B cell (primary cell): Measurements from ENCODE around the gene PARVA. TPM values are rescaled to one million over a fixed set of nuclear protein-coding genes. Genes with fewer than 3 reads are reported as not detected.

ENCODE experiments used
- ATAC-seq: fragments of 200-7000 bp; cut with Tn5 transposase; one replicate; pipeline ENCODE4 v1.10.0; 2021; ENCODE audit warnings: low read depth, mild to moderate bottlenecking, moderate number of reproducible peaks, moderate library complexity
- CTCF ChIA-PET: fragments of 350-600 bp; sonication (Branson Sonifier 250); formaldehyde crosslinking; loops from one replicate; lab custom pipeline; 2021; ENCODE audit warnings: antibody characterized with exemption, inconsistent platforms; lab: Charles Lee
- POLR2A ChIA-PET: fragments of 350-600 bp; sonication (Branson Sonifier 250); formaldehyde crosslinking; loops from one replicate; lab custom pipeline; 2021; ENCODE audit warnings: antibody characterized with exemption; lab: Charles Lee
- DNase-seq: peaks from one replicate; pipeline ENCODE4 v3.0.0; 2013
- H2AFZ ChIP-seq: 2 replicates; pipeline ENCODE4 v1.6.1; 2012; ENCODE audit warnings: mild to moderate bottlenecking, low read depth, low read length; ENCODE audit not compliant: insufficient read depth, poor library complexity, severe bottlenecking
- H3K27ac ChIP-seq, 2 donors: 1 replicate in 1 of 2; 2 replicates in 1 of 2; pipeline ENCODE4 v1.5.1; 2012 to 2013; ENCODE audit warnings: low read length in 2 of 2, mild to moderate bottlenecking in 2 of 2, moderate library complexity in 1 of 2
- H3K27me3 ChIP-seq, 4 experiments: fragments of 200-600 bp in 1 of 4; sonication (generic) in 1 of 4; replicated peaks in 1 of 4; 1 replicate in 2 of 4; 2 replicates in 2 of 4; pipeline versions ENCODE4 v1.6.1 to v1.7.0; 2013 to 2016; ENCODE audit warnings: low read length in 3 of 4, mild to moderate bottlenecking in 2 of 4, mixed read lengths in 1 of 4, moderate library complexity in 1 of 4; ENCODE audit not compliant: insufficient read depth in 4 of 4, control insufficient read depth in 3 of 4; ENCODE audit errors: control extremely low read depth in 1 of 4
- H3K36me3 ChIP-seq, 2 experiments: replicated peaks in 1 of 2; 1 replicate in 1 of 2; 2 replicates in 1 of 2; pipeline versions ENCODE4 v1.6.1 to v1.7.1; 2013; ENCODE audit warnings: low read length in 1 of 2; ENCODE audit not compliant: insufficient read depth in 2 of 2, control insufficient read depth in 1 of 2; ENCODE audit errors: control extremely low read depth in 1 of 2, extremely low read depth in 1 of 2
- H3K4me1 ChIP-seq, 2 donors: fragments of 200-600 bp in 1 of 2; sonication (generic) in 1 of 2; 1 replicate in 1 of 2; 2 replicates in 1 of 2; pipeline versions ENCODE4 v1.5.1 to v1.6.1; 2013 to 2017; ENCODE audit warnings: low read length in 2 of 2; ENCODE audit not compliant: control insufficient read depth in 2 of 2, insufficient read depth in 2 of 2
- H3K4me2 ChIP-seq: replicated peaks from 2 replicates; pipeline ENCODE3; 2012; ENCODE audit warnings: mild to moderate bottlenecking, low read depth, low read length; ENCODE audit not compliant: poor library complexity, severe bottlenecking
- H3K4me3 ChIP-seq, 5 experiments: fragments of 200-600 bp in 1 of 5; sonication (generic) in 1 of 5; 1 replicate in 3 of 5; 2 replicates in 2 of 5; pipeline versions ENCODE4 v1.5.1 to v1.7.0; 2011 to 2016; ENCODE audit warnings: low read length in 4 of 5, mild to moderate bottlenecking in 4 of 5, low read depth in 2 of 5, control low read depth in 1 of 5, moderate library complexity in 1 of 5; ENCODE audit not compliant: insufficient read depth in 1 of 5; ENCODE audit errors: control extremely low read depth in 1 of 5, extremely low read depth in 1 of 5
- H3K79me2 ChIP-seq: fragments of 200-600 bp; sonication (generic); one replicate; pipeline ENCODE4 v1.6.0; 2016; ENCODE audit warnings: low read length; ENCODE audit not compliant: control insufficient read depth, insufficient read depth
- H3K9ac ChIP-seq: fragments of 200-600 bp; sonication (generic); 2 replicates; pipeline ENCODE4 v1.6.1; 2017; ENCODE audit warnings: mild to moderate bottlenecking, low read length, moderate library complexity
- H3K9me3 ChIP-seq, 3 donors: one replicate each; pipeline versions ENCODE4 v1.6.1 to v1.7.1; 2013; ENCODE audit warnings: low read length in 2 of 3; ENCODE audit not compliant: control insufficient read depth in 2 of 3, insufficient read depth in 1 of 3; ENCODE audit errors: control extremely low read depth in 1 of 3
- H4K20me1 ChIP-seq: 2 replicates; pipeline ENCODE4 v1.6.0; 2012; ENCODE audit warnings: mild to moderate bottlenecking, low read length; ENCODE audit not compliant: insufficient read depth, control insufficient read depth, poor library complexity, severe bottlenecking
- H3K27ac Mint-ChIP-seq: one replicate; pipeline ENCODE4 v1.8.0; 2021; ENCODE audit warnings: mixed read lengths
- H3K27me3 Mint-ChIP-seq: one replicate; pipeline ENCODE4 v1.8.0; 2021; ENCODE audit warnings: mixed read lengths
- H3K4me1 Mint-ChIP-seq: one replicate; pipeline ENCODE4 v1.8.0; 2021; ENCODE audit warnings: mixed read lengths
- H3K4me3 Mint-ChIP-seq: one replicate; pipeline ENCODE4 v1.8.0; 2021; ENCODE audit warnings: mixed read lengths
- H3K9me3 Mint-ChIP-seq: one replicate; pipeline ENCODE4 v1.8.0; 2022; ENCODE audit warnings: mixed read lengths; ENCODE audit not compliant: insufficient read depth
- CTCF ChIP-seq: fragments of 200-600 bp; IDR thresholded peaks from one replicate; pipeline ENCODE4 v1.8.0; 2022; ENCODE audit warnings: antibody characterized with exemption, mild to moderate bottlenecking
- EZH2 ChIP-seq: IDR thresholded peaks from 2 replicates; pipeline ENCODE4 v1.6.1; 2012; ENCODE audit warnings: borderline replicate concordance, low read depth, mild to moderate bottlenecking, moderate library complexity, low read length; ENCODE audit not compliant: insufficient read depth, poor library complexity, severe bottlenecking
- WGBS: methylation state at CpG from one replicate; pipeline ENCODE4 v1.1.5; 2013; ENCODE audit warnings: missing lambda C conversion rate; ENCODE audit not compliant: insufficient coverage; 5-methylcytosine and 5-hydroxymethylcytosine counted together
- intact Hi-C: fragments of 100-400 bp; cut with micrococcal nuclease; formaldehyde crosslinking; loops from one replicate; pipeline ENCODE4 v1.10.0; 2022
- polyA plus RNA-seq: library from polyadenylated mRNA; depleted of rRNA; stranded (reverse); fragments of >200 nt; gene quantifications from 2 replicates; pipeline ENCODE4 v1.2.3, GENCODE V29; 2012
- total RNA-seq, 2 donors: library from RNA; stranded (reverse); fragments of 120-200 nt in 1 of 2; gene quantifications; 1 replicate in 1 of 2; 2 replicates in 1 of 2; pipeline versions ENCODE4 v1.2.3 to v1.2.4, GENCODE V29; 2013 to 2022

The PARVA gene
- total and polyA plus RNA-seq, 2 donors (not counting 1 experiment from before 2014, with no cell fraction given): not detected

GRCh38 chr11:12534549-12534948, 157.2 kb downstream of the PARVA start:
- Histone ChIP-seq H3K9me3 (no peaks in the 10 kb centered on the region), H3K4me1 (no peaks in the 10 kb centered on the region), H2AFZ (no peak overlapping the region), H3K79me2 (no peaks in the 10 kb centered on the region), H3K4me3 (no peak overlapping the region), H4K20me1 (no peaks in the 10 kb centered on the region), H3K27me3 (no peaks in the 10 kb centered on the region), H3K27ac (no peak overlapping the region), H3K4me2 (no peak overlapping the region), H3K36me3 (no peaks in the 10 kb centered on the region), H3K9ac (no peak overlapping the region)
- ATAC-seq (no peak), DNase-seq (no peak)
- Mint-ChIP-seq H3K27ac (no peak overlapping the region), H3K4me3 (no peak overlapping the region), H3K4me1 (no peaks in the 10 kb centered on the region), H3K9me3 (no peaks in the 10 kb centered on the region), H3K27me3 (peaks cover 5% of the 10 kb centered on the region)
- WGBS: 94% methylated on average over 2 of the region's 2 CpGs
- intact Hi-C loops: no loop called here
- ChIA-PET POLR2A (no interaction called here), CTCF (no interaction called here)
- TF ChIP-seq CTCF (no peak), EZH2 (no peak)

- H3K79me2 ChIP-seq: no peaks in the 10 kb centered on the region
- intact Hi-C loops: no loop called here
- no peaks in the 10 kb centered on the region for H3K9me3 Mint-ChIP-seq
- H3K9me3 ChIP-seq: no peaks in the 10 kb centered on the region
- no peak overlapping the region for H3K4me2 ChIP-seq
- ChIA-PET CTCF (no interaction called here), POLR2A (no interaction called here)
- TF ChIP-seq EZH2 (no peak), CTCF (no peak)
- no peaks in the 10 kb centered on the region for H3K4me1 ChIP-seq
- H3K9ac ChIP-seq: no peak overlapping the region
- 89% methylated on average over 1 of the region's 3 CpGs for WGBS
- peaks cover 5% of the 10 kb centered on the region for H3K27me3 Mint-ChIP-seq
- no peaks in the 10 kb centered on the region for H3K27me3 ChIP-seq
- no peak overlapping the region for H2AFZ ChIP-seq
- ATAC-seq (no peak), DNase-seq (no peak)
- no peak overlapping the region for H3K4me3 Mint-ChIP-seq
- no peaks in the 10 kb centered on the region for H3K4me1 Mint-ChIP-seq
- no peak overlapping the region for H3K27ac Mint-ChIP-seq
- H3K27ac ChIP-seq: no peak overlapping the region
- H4K20me1 ChIP-seq: no peaks in the 10 kb centered on the region
- H3K36me3 ChIP-seq: no peaks in the 10 kb centered on the region
- no peak overlapping the region for H3K4me3 ChIP-seq
Measured at GRCh38 chr11:12535321-12535720, 157.9 kb downstream of the PARVA start.
